H1 (cell line): ENCODE measurements around the gene RAET1L. TPM values are rescaled to one million over a fixed set of nuclear protein-coding genes. Genes with fewer than 3 reads are reported as not detected.

ENCODE experiments used
- CTCF ChIA-PET: fragments of 300-600 bp; sonication (Branson Sonifier 250); formaldehyde crosslinking; loops from one replicate; lab custom pipeline; 2021; ENCODE audit not compliant: partially characterized antibody; lab: Charles Lee
- POLR2A ChIA-PET: fragments of 300-600 bp; sonication (Branson Sonifier 250); formaldehyde crosslinking; loops from one replicate; lab custom pipeline; 2021; ENCODE audit warnings: inconsistent platforms; ENCODE audit not compliant: partially characterized antibody; lab: Charles Lee
- DNase-seq, 2 experiments: peaks; one replicate each; pipeline versions ENCODE4 v3.0.0 to v3.0.0-alpha.2; 2010 to 2022; ENCODE audit warnings: low spot score in 2 of 2, low read depth in 1 of 2, mixed read lengths in 1 of 2
- FAIRE-seq: peaks from 2 replicates; lab custom pipeline; 2011; peaks lifted over from hg19 to GRCh38; lab: Jason Lieb, UNC
- H2AFZ ChIP-seq: 2 replicates; pipeline ENCODE4 v1.8.1; 2012; ENCODE audit warnings: low read length, inconsistent platforms
- H2AK5ac ChIP-seq: 2 replicates; pipeline ENCODE4 v1.6.1; 2013; ENCODE audit warnings: low read depth, low read length
- H2BK120ac ChIP-seq: replicated peaks from 2 replicates; pipeline ENCODE3; 2013; ENCODE audit warnings: low read depth, low read length, inconsistent platforms
- H2BK12ac ChIP-seq: 2 replicates; pipeline ENCODE4 v1.6.1; 2013; ENCODE audit warnings: low read depth, low read length
- H2BK15ac ChIP-seq: 2 replicates; pipeline ENCODE4 v1.6.1; 2013; ENCODE audit warnings: low read length
- H2BK20ac ChIP-seq: 2 replicates; pipeline ENCODE4 v1.6.1; 2013; ENCODE audit warnings: low read length
- H2BK5ac ChIP-seq: 2 replicates; pipeline ENCODE4 v1.6.1; 2013; ENCODE audit warnings: low read depth, low read length
- H3K14ac ChIP-seq: 2 replicates; pipeline ENCODE4 v1.6.1; 2013; ENCODE audit warnings: inconsistent platforms; ENCODE audit not compliant: insufficient read length
- H3K18ac ChIP-seq: 2 replicates; pipeline ENCODE4 v1.6.1; 2013; ENCODE audit warnings: low read length; ENCODE audit errors: extremely low read depth
- H3K23ac ChIP-seq: 2 replicates; pipeline ENCODE4 v1.6.1; 2013; ENCODE audit warnings: inconsistent platforms; ENCODE audit not compliant: insufficient read length
- H3K23me2 ChIP-seq: 2 replicates; pipeline ENCODE4 v1.6.1; 2013; ENCODE audit warnings: low read depth, low read length
- H3K27ac ChIP-seq: 2 replicates; pipeline ENCODE4 v1.6.1; 2011; ENCODE audit warnings: low read depth, low read length, inconsistent platforms
- H3K27me3 ChIP-seq, 4 experiments: replicated peaks in 1 of 4; 1 replicate in 1 of 4; 2 replicates in 3 of 4; pipeline versions ENCODE4 v1.6.1 to v1.8.1; 2011 to 2013; ENCODE audit warnings: low read length in 3 of 4, mild to moderate bottlenecking in 3 of 4, inconsistent platforms in 2 of 4, mixed read lengths in 2 of 4, moderate library complexity in 1 of 4; ENCODE audit not compliant: control insufficient read depth in 3 of 4, insufficient read depth in 3 of 4; ENCODE audit errors: extremely low read depth in 1 of 4
- H3K36me3 ChIP-seq, 4 experiments: 2 replicates each; pipeline versions ENCODE4 v1.6.1 to v1.8.1; 2011 to 2013; ENCODE audit warnings: mild to moderate bottlenecking in 4 of 4, low read length in 3 of 4, moderate library complexity in 2 of 4, control low read depth in 1 of 4, inconsistent platforms in 1 of 4; ENCODE audit not compliant: insufficient read depth in 4 of 4, control insufficient read depth in 2 of 4
- H3K4ac ChIP-seq: replicated peaks from 2 replicates; pipeline ENCODE3; 2013; ENCODE audit warnings: low read length, low read depth, mixed read lengths, inconsistent platforms; ENCODE audit not compliant: insufficient read length
- H3K4me1 ChIP-seq, 4 experiments: replicated peaks in 1 of 4; 1 replicate in 1 of 4; 2 replicates in 3 of 4; pipeline versions ENCODE4 v1.6.1 to v1.8.1; 2011 to 2013; ENCODE audit warnings: low read length in 3 of 4, inconsistent platforms in 2 of 4, mixed read lengths in 1 of 4; ENCODE audit not compliant: insufficient read depth in 4 of 4, control insufficient read depth in 3 of 4
- H3K4me2 ChIP-seq, 2 experiments: 2 replicates each; pipeline versions ENCODE4 v1.6.1 to v1.8.1; 2011 to 2013; ENCODE audit warnings: low read depth in 2 of 2, low read length in 2 of 2, control low read depth in 1 of 2, inconsistent platforms in 1 of 2, mild to moderate bottlenecking in 1 of 2; ENCODE audit not compliant: insufficient read depth in 1 of 2
- H3K4me3 ChIP-seq, 4 experiments: fragments of 200-600, 300-600 bp in 1 of 4; sonication (generic), shearing (Covaris generic), sonication (Bioruptor Twin) in 1 of 4; 2 replicates each; pipeline versions ENCODE4 v1.5.1 to v1.8.1; 2011 to 2016; ENCODE audit warnings: low read length in 4 of 4, low read depth in 3 of 4, control low read depth in 2 of 4, inconsistent platforms in 2 of 4, mild to moderate bottlenecking in 2 of 4, mixed read lengths in 1 of 4, moderate library complexity in 1 of 4; ENCODE audit not compliant: insufficient read depth in 2 of 4; ENCODE audit errors: extremely low read depth in 1 of 4
- H3K56ac ChIP-seq: replicated peaks from 2 replicates; pipeline ENCODE3; 2013; ENCODE audit warnings: low read depth, mild to moderate bottlenecking, mixed read lengths, low read length, inconsistent platforms; ENCODE audit not compliant: insufficient read length
- H3K79me1 ChIP-seq: 2 replicates; pipeline ENCODE4 v1.6.1; 2013; ENCODE audit warnings: low read depth, low read length, control low read depth
- H3K79me2 ChIP-seq, 2 experiments: 2 replicates each; pipeline versions ENCODE4 v1.6.1 to v1.8.1; 2012 to 2013; ENCODE audit warnings: low read length in 2 of 2, mild to moderate bottlenecking in 2 of 2, inconsistent platforms in 1 of 2; ENCODE audit not compliant: insufficient read depth in 2 of 2, control insufficient read depth in 1 of 2
- H3K9ac ChIP-seq, 4 experiments: replicated peaks in 1 of 4; 1 replicate in 1 of 4; 2 replicates in 3 of 4; pipeline versions ENCODE4 v1.6.1 to v1.8.1; 2011 to 2013; ENCODE audit warnings: low read depth in 3 of 4, low read length in 3 of 4, control low read depth in 2 of 4, mild to moderate bottlenecking in 2 of 4, moderate library complexity in 2 of 4, inconsistent platforms in 1 of 4; ENCODE audit errors: extremely low read depth in 1 of 4
- H3K9me3 ChIP-seq, 2 experiments: 2 replicates each; pipeline versions ENCODE4 v1.6.1 to v1.8.1; 2012 to 2013; ENCODE audit warnings: mild to moderate bottlenecking in 2 of 2, moderate library complexity in 2 of 2, control low read depth in 1 of 2, inconsistent platforms in 1 of 2, low read depth in 1 of 2, low read length in 1 of 2, mixed read lengths in 1 of 2; ENCODE audit not compliant: insufficient read depth in 2 of 2
- H4K20me1 ChIP-seq, 2 experiments: replicated peaks in 1 of 2; 2 replicates each; pipeline versions ENCODE3 to v1.8.1; 2011 to 2013; ENCODE audit warnings: inconsistent platforms in 2 of 2, low read length in 2 of 2, mild to moderate bottlenecking in 1 of 2; ENCODE audit not compliant: insufficient read depth in 2 of 2, control insufficient read depth in 1 of 2
- H4K5ac ChIP-seq: 2 replicates; pipeline ENCODE4 v1.6.1; 2013; ENCODE audit warnings: low read length, low read depth, mixed read lengths, inconsistent platforms; ENCODE audit not compliant: insufficient read length
- H4K8ac ChIP-seq: 2 replicates; pipeline ENCODE4 v1.8.0; 2013; ENCODE audit warnings: mild to moderate bottlenecking, moderate library complexity, low read length, inconsistent platforms; ENCODE audit not compliant: insufficient read depth; ENCODE audit errors: extremely low read depth
- H4K91ac ChIP-seq: replicated peaks from 2 replicates; pipeline ENCODE3; 2013; ENCODE audit warnings: low read length, mixed read lengths, inconsistent platforms; ENCODE audit not compliant: insufficient read length
- EGR1 ChIP-seq: IDR thresholded peaks from 2 replicates; pipeline ENCODE4 v1.6.1; 2011; ENCODE audit warnings: low read depth, low read length, borderline replicate concordance
- EZH2 ChIP-seq: fragments of 200-600 bp; sonication (generic); IDR thresholded peaks from 2 replicates; pipeline ENCODE4 v1.7.1; 2012; ENCODE audit warnings: low read depth, mild to moderate bottlenecking, moderate library complexity, low read length, inconsistent platforms; ENCODE audit not compliant: severe bottlenecking
- GTF2F1 ChIP-seq: IDR thresholded peaks from 2 replicates; pipeline ENCODE4 v1.6.1; 2012; ENCODE audit warnings: low read depth, low read length, improper control_type of control experiment, borderline replicate concordance
- JUND ChIP-seq: IDR thresholded peaks from 2 replicates; pipeline ENCODE4 v1.6.1; 2011; ENCODE audit warnings: mild to moderate bottlenecking, improper control_type of control experiment, low read length
- RFX5 ChIP-seq: IDR thresholded peaks from 2 replicates; pipeline ENCODE4 v1.6.1; 2011; ENCODE audit warnings: low read depth, low read length, improper control_type of control experiment, borderline replicate concordance
- RNF2 ChIP-seq: fragments of 200-900, 300-1000 bp; sonication (generic); IDR thresholded peaks from 2 replicates; pipeline ENCODE4 v1.7.1; 2016; ENCODE audit warnings: borderline replicate concordance, low read depth, mild to moderate bottlenecking, antibody characterized with exemption, low read length; ENCODE audit not compliant: poor library complexity, severe bottlenecking; ENCODE audit errors: missing control alignments
- RXRA ChIP-seq: IDR thresholded peaks from 2 replicates; pipeline ENCODE4 v1.6.1; 2011; ENCODE audit warnings: low read depth, mild to moderate bottlenecking, low read length, moderate library complexity; ENCODE audit not compliant: insufficient read depth
- SAP30 ChIP-seq: fragments of 300-600 bp; sonication (generic); IDR thresholded peaks from 2 replicates; pipeline ENCODE4 v1.7.1; 2012; ENCODE audit warnings: low read length, moderate library complexity, mild to moderate bottlenecking, inconsistent platforms; ENCODE audit not compliant: insufficient read depth, insufficient replicate concordance
- SUZ12 ChIP-seq: fragments of 200-600 bp; sonication (generic); IDR thresholded peaks from 2 replicates; pipeline ENCODE4 v1.6.1; 2012; ENCODE audit warnings: mild to moderate bottlenecking, inconsistent platforms, low read length, moderate library complexity, mixed read lengths
- TEAD4 ChIP-seq: IDR thresholded peaks from 2 replicates; pipeline ENCODE4 v1.6.1; 2012; ENCODE audit warnings: low read depth, low read length, inconsistent platforms, mixed read lengths
- YY1 ChIP-seq: IDR thresholded peaks from 2 replicates; pipeline ENCODE4 v1.6.1; 2011; ENCODE audit warnings: low read depth, mild to moderate bottlenecking, low read length
- WGBS, 2 experiments: shearing (Covaris generic) in 1 of 2; methylation state at CpG; one replicate each; pipeline versions ENCODE4 v1.1.6 to v1.1.7; 2013 to 2015; ENCODE audit warnings: low lambda C conversion rate in 2 of 2, mixed read lengths in 2 of 2, inconsistent platforms in 1 of 2, low coverage in 1 of 2, missing lambda C conversion rate in 1 of 2; ENCODE audit not compliant: insufficient replicate concordance in 2 of 2, insufficient coverage in 1 of 2, insufficient read length in 1 of 2; ENCODE audit errors: extremely low coverage in 1 of 2, missing lambda C conversion rate in 1 of 2; 5-methylcytosine and 5-hydroxymethylcytosine counted together
- polyA plus RNA-seq, 7 experiments: library from polyadenylated mRNA; depleted of rRNA in 3 of 7; stranded (reverse) in 5 of 7; unstranded in 2 of 7; fragments of >200 nt in 5 of 7; fragments of 200-250 nt in 2 of 7; gene quantifications; 1 replicate in 5 of 7; 2 replicates in 1 of 7; 4 replicates in 1 of 7; pipeline versions ENCODE4 v1.2.1 to v1.2.3, GENCODE V29; 2011 to 2013; ENCODE audit warnings: missing spikeins in 2 of 7, mixed read lengths in 2 of 7
- total RNA-seq: library from RNA; stranded (reverse); fragmentation: NEBNext Ultra II Directional; extraction: Animal tissue kit (Norgen Biotek cat#: 25700); gene quantifications from 2 replicates; pipeline ENCODE4 v1.2.1, GENCODE V29; 2021

Gene RAET1L
- total and polyA plus RNA-seq, 2 of the 8 experiments (the other 6 are each of a cell fraction or from before 2014, with no cell fraction given), result not detected

- Histone ChIP-seq H2AK5ac (no peak overlapping the region), H3K27ac (no peak overlapping the region), H3K9ac (no peak overlapping the region), H2BK5ac (no peak overlapping the region), H3K4me3 (no peak overlapping the region), H2BK15ac (no peak overlapping the region), H2BK120ac (no peak overlapping the region), H3K56ac (no peak overlapping the region), H3K79me2 (no peaks in the 10 kb centered on the region), H3K4me2 (no peak overlapping the region), H3K79me1 (no peaks in the 10 kb centered on the region), H4K20me1 (peaks cover 0 to 12% of the 10 kb centered on the region in 2 experiments), H2AFZ (no peak overlapping the region), H4K8ac (no peak overlapping the region), H3K4ac (no peak overlapping the region), H2BK12ac (no peak overlapping the region), H3K14ac (no peak overlapping the region), H4K91ac (no peak overlapping the region), H3K23ac (no peak overlapping the region), H3K23me2 (no peaks in the 10 kb centered on the region; the same call in 1 of the 2 replicates), H3K27me3 (peaks cover 53 to 85% (median 73%) of the 10 kb centered on the region in 4 experiments), H3K4me1 (0 out of 7 replicates have a peak, but pooled peaks cover 0 to 2% (median 0%) of the 10 kb centered on the region in 4 experiments), H2BK20ac (no peak overlapping the region), H3K9me3 (no peaks in the 10 kb centered on the region; a peak in 1 of 4 replicates), H3K36me3 (no peaks in the 10 kb centered on the region), H4K5ac (no peak overlapping the region), H3K18ac (no peak overlapping the region)
- DNase-seq, result no peak
- FAIRE-seq, result no peak
- POLR2A ChIA-PET, result no interaction called here
- CTCF ChIA-PET, result interaction anchor here (1.0 kb wide), 1 partner anchor 22 kb away, joined by 3 read pairs; no protein-coding TSS in a partner anchor
- WGBS, 2 experiments, result 19% methylated on average over 9 of the region's 9 CpGs; no CpG with 5 or more reads in 1 of the 2 experiments
- TF ChIP-seq EZH2, result peak; percentile 66
- TF ChIP-seq YY1, result no peak
- no peak for TF ChIP-seq RFX5
- peak; percentile 69 for TF ChIP-seq SUZ12
- peak; percentile 43 for TF ChIP-seq RNF2
- no peak for TF ChIP-seq TEAD4
- TF ChIP-seq GTF2F1, result no peak
- no peak for TF ChIP-seq JUND
- no peak for TF ChIP-seq RXRA
- no peak for TF ChIP-seq SAP30
- no peak for TF ChIP-seq EGR1
Observed at GRCh38 chr6:149983145-149983544, 42.2 kb downstream of the RAET1L start.
